Endodermal cell (in vitro differentiated cells): Measurements from ENCODE around the gene HSPG2. TPM values are rescaled to one million over a fixed set of nuclear protein-coding genes. Genes with fewer than 3 reads are reported as not detected.
A peak's percentile ranks its signal among the peaks of the same experiment; 100 is the strongest.
"Not testable (repeated sequence)": the region's sequence is repeated elsewhere in the genome, so short reads cannot be mapped to it uniquely, and the experiment has no call there.

Experiments used
- DNase-seq: peaks from one replicate; pipeline ENCODE4 v3.0.0-alpha.2; 2017
- H3K27ac ChIP-seq: 2 replicates; pipeline ENCODE4 v1.5.1; 2013; ENCODE audit warnings: mild to moderate bottlenecking, low read depth, low read length, moderate library complexity
- H3K27me3 ChIP-seq: 2 replicates; pipeline ENCODE4 v1.6.1; 2013; ENCODE audit warnings: mild to moderate bottlenecking, low read length, moderate library complexity; ENCODE audit not compliant: insufficient read depth, control insufficient read depth, poor library complexity, severe bottlenecking
- H3K36me3 ChIP-seq: 2 replicates; pipeline ENCODE4 v1.7.0; 2013; ENCODE audit warnings: mild to moderate bottlenecking, low read length, moderate library complexity; ENCODE audit not compliant: control insufficient read depth, insufficient read depth
- H3K4me1 ChIP-seq: one replicate; pipeline ENCODE4 v1.7.0; 2013; ENCODE audit warnings: low read length; ENCODE audit not compliant: control insufficient read depth, insufficient read depth
- H3K4me3 ChIP-seq: 2 replicates; pipeline ENCODE4 v1.5.1; 2013; ENCODE audit warnings: mild to moderate bottlenecking, low read length, moderate library complexity
- H3K9ac ChIP-seq: 2 replicates; pipeline ENCODE4 v1.6.1; 2013; ENCODE audit warnings: mild to moderate bottlenecking, low read length, moderate library complexity; ENCODE audit not compliant: poor library complexity, severe bottlenecking; ENCODE audit errors: extremely low read depth
- H3K9me3 ChIP-seq: 2 replicates; pipeline ENCODE4 v1.6.1; 2013; ENCODE audit warnings: mild to moderate bottlenecking, low read length, moderate library complexity; ENCODE audit not compliant: control insufficient read depth
- H3K27ac Mint-ChIP-seq: 2 replicates; pipeline ENCODE4 v1.8.0; 2020; ENCODE audit warnings: mixed read lengths
- H3K27me3 Mint-ChIP-seq: 2 replicates; pipeline ENCODE4 v1.8.0; 2021; ENCODE audit warnings: mild to moderate bottlenecking, mixed read lengths; ENCODE audit not compliant: insufficient read depth
- H3K36me3 Mint-ChIP-seq: 2 replicates; pipeline ENCODE4 v1.8.0; 2020; ENCODE audit warnings: low read depth, mixed read lengths
- H3K4me1 Mint-ChIP-seq: 2 replicates; pipeline ENCODE4 v1.8.0; 2020; ENCODE audit warnings: mixed read lengths
- H3K4me3 Mint-ChIP-seq: 2 replicates; pipeline ENCODE4 v1.8.0; 2020; ENCODE audit warnings: mild to moderate bottlenecking, moderate library complexity, mixed read lengths
- H3K9me3 Mint-ChIP-seq: 2 replicates; pipeline ENCODE4 v1.8.0; 2020; ENCODE audit warnings: mild to moderate bottlenecking, mixed read lengths
- CTCF ChIP-seq: fragments of 200-600 bp; sonication (generic); conservative IDR thresholded peaks from 2 replicates; pipeline ENCODE4 v1.5.0; 2021; ENCODE audit warnings: antibody characterized with exemption, mild to moderate bottlenecking
- WGBS, 2 experiments: methylation state at CpG; one replicate each; pipeline versions ENCODE4 v1.1.5 to v1.1.7; 2013; ENCODE audit warnings: missing lambda C conversion rate in 2 of 2, mixed read lengths in 1 of 2; ENCODE audit not compliant: insufficient coverage in 1 of 2, insufficient read length in 1 of 2; 5-methylcytosine and 5-hydroxymethylcytosine counted together
- total RNA-seq, 2 donors: library from RNA; stranded (reverse); fragmentation: NEBNext Ultra II Directional in 1 of 2; extraction: Animal tissue kit (Norgen Biotek cat#: 25700) in 1 of 2; gene quantifications; 2 replicates in 1 of 2; 3 replicates in 1 of 2; pipeline ENCODE4 v1.2.1, GENCODE V29; 2021

Gene HSPG2
- total RNA-seq, 2 donors from 2014 or later, result 222 to 227 TPM

GRCh38 chr1:21781815-21782348, 155.2 kb downstream of the HSPG2 start:
- no peak for TF ChIP-seq CTCF
- no peaks in the 10 kb centered on the region for H3K9me3 ChIP-seq
- H3K9ac ChIP-seq, result peak overlapping the region; percentile 100
- Mint-ChIP-seq H3K4me1 (peaks cover 10% of the 10 kb centered on the region), H3K9me3 (peaks cover 11% of the 10 kb centered on the region), H3K27ac (peak overlapping the region; percentile 100), H3K27me3 (no peaks in the 10 kb centered on the region), H3K36me3 (peaks cover 7% of the 10 kb centered on the region), H3K4me3 (peak overlapping the region; percentile 73)
- DNase-seq, result peak; percentile 67
- no peak overlapping the region for H3K27ac ChIP-seq
- no peaks in the 10 kb centered on the region for H3K4me1 ChIP-seq
- no peaks in the 10 kb centered on the region for H3K36me3 ChIP-seq
- WGBS, 2 experiments, result 2 to 6% methylated on average over 13 to 17 of the region's 17 CpGs
- H3K27me3 ChIP-seq, result no peaks in the 10 kb centered on the region
- peak overlapping the region; percentile 97 for H3K4me3 ChIP-seq

DNA sequence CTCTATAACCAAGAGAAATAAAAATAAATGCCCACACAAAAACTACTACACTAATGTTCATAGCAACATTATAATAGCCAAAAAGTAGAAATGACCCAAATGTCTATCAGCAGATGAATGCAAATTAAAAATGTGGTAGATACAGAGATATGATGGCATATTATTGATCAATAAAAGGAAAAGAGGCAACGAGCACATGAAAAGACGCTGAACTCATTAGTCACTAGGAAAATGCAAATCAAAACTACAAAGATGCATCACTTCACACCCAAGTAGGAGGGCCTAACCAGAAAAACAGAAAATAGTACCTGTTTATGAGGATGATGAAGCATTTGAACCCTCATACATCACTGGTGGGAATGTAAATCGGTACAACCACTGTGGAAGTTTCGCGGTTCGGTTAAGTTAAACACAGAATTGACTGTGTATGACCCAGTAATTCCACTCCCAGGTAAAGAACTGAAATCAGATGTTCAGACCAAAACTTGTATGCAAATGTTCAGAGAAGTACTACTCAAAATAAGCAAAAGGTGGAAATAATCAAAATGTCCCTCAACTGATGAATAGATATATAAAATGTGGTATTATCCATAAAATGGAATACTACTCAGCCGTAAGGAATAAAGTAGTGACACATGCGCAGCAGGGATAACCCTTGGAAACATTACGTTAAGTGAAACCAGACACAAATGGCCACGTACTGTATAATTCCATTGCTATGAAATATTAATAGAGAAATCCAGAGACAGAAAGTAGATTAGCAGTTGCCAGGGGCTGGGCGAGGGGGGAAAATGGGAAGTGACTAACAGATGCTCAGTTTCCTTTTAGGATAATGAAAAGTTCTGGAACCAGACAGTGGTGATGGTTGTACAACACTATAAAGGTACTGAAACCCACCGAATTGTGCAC, 157.2 kb downstream of the HSPG2 start:
- Histone ChIP-seq H3K9ac (no peak overlapping the region), H3K36me3 (no peaks in the 10 kb centered on the region), H3K4me1 (no peaks in the 10 kb centered on the region), H3K27ac (no peak overlapping the region), H3K4me3 (peak overlapping the region; percentile 42), H3K9me3 (no peaks in the 10 kb centered on the region), H3K27me3 (no peaks in the 10 kb centered on the region)
- Mint-ChIP-seq H3K27me3 (no peaks in the 10 kb centered on the region), H3K4me3 (peak overlapping the region; percentile 29), H3K9me3 (peaks cover 11% of the 10 kb centered on the region), H3K27ac (no peak overlapping the region), H3K4me1 (peaks cover 10% of the 10 kb centered on the region), H3K36me3 (peaks cover 7% of the 10 kb centered on the region)
- no peak for DNase-seq
- TF ChIP-seq CTCF, result no peak
- 96 to 97% methylated on average over 8 to 12 of the region's 12 CpGs for WGBS, 2 experiments

DNA sequence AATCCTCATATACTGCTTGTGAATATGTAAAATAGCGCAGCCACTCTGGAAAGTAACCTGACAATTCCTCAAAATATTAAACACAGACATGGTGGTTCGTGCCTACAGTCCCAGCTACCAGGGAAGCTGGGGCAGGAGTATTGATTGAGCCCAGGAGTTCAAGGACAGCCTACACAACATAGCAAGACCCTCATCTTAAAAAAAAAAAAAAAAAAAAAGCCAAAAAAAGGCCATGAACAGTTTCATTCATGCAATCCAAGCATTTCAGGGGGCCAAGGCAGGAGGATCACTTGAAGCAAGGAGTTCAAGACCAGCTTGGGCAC, 158.7 kb downstream of the HSPG2 start:
- Histone ChIP-seq H3K9me3 (no peaks in the 10 kb centered on the region), H3K4me3 (no peak overlapping the region), H3K27me3 (no peaks in the 10 kb centered on the region), H3K9ac (no peak overlapping the region), H3K4me1 (no peaks in the 10 kb centered on the region), H3K36me3 (no peaks in the 10 kb centered on the region), H3K27ac (no peak overlapping the region)
- H3K27ac Mint-ChIP-seq, result no peak overlapping the region
- TF ChIP-seq CTCF, result no peak
- H3K4me1 Mint-ChIP-seq, result peaks cover 8% of the 10 kb centered on the region
- peaks cover 7% of the 10 kb centered on the region for H3K36me3 Mint-ChIP-seq
- H3K27me3 Mint-ChIP-seq, result no peaks in the 10 kb centered on the region
- H3K4me3 Mint-ChIP-seq, result no peak overlapping the region
- WGBS, 2 experiments, result 94 to 100% methylated on average over 2 of the region's 2 CpGs
- H3K9me3 Mint-ChIP-seq, result peaks cover 11% of the 10 kb centered on the region
- no peak for DNase-seq

- H3K36me3 Mint-ChIP-seq, H3K4me3 ChIP-seq, H3K27ac ChIP-seq, H3K4me1 ChIP-seq, H3K9ac ChIP-seq, H3K27me3 Mint-ChIP-seq, H3K36me3 ChIP-seq, H3K4me1 Mint-ChIP-seq, H3K27ac Mint-ChIP-seq, H3K4me3 Mint-ChIP-seq, H3K9me3 ChIP-seq, H3K27me3 ChIP-seq, DNase-seq: not testable (repeated sequence)
- H3K9me3 Mint-ChIP-seq, result peaks cover 13% of the 10 kb centered on the region
- 83 to 85% methylated on average over 5 of the region's 5 CpGs for WGBS, 2 experiments
Observed at GRCh38 chr1:21776925-21777324, 160.2 kb downstream of the HSPG2 start.
